ENCODE data around the gene CDK5. TPM values are rescaled to one million over a fixed set of nuclear protein-coding genes. Genes with fewer than 3 reads are reported as not detected.

CDK5 gene
- total and polyA plus RNA-seq, 9 of the 15 experiments (the other 6 are each of a cell fraction or from before 2014, with no cell fraction given), result 3.2 to 38.0 (median 27.5) TPM

DNA sequence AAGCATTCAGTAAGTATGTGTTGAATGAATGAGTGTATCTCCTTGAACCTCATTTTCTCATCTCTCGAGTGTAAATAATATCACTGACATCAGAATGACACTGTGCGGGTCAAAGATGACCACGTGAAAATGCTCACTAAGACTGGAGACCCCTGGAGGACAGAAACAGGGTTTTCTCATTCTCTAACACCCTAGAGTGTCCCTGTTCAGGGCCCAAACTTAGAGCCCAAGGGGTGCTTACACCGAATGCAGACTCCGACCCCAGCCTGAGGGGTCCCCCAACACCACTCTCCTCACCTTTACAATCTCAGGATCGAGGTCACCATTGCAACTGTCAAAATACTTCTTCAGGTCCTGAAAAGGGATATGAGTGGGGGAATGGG lies 1.4 kb downstream of the CDK5 start:
- in situ Hi-C loops (cut with MboI) (no loop called here), intact Hi-C loops (cut with micrococcal nuclease) (no loop called here)
- 29% methylated on average over 6 of the region's 6 CpGs for WGBS (ENCODE audit: insufficient coverage, low coverage, missing lambda C conversion rate)
- peak; percentile 87 for FAIRE-seq
- Histone ChIP-seq H3K27me3 (ENCODE audit: control insufficient read depth in 2 of 2, insufficient read depth in 2 of 2, low read length in 2 of 2) (no peaks in the 10 kb centered on the region), H3K9me3 (replicated peaks; ENCODE audit: control insufficient read depth, insufficient read depth, low read depth, low read length) (no peaks in the 10 kb centered on the region), H3K27ac (ENCODE audit: extremely low read depth, low read depth, low read length) (peak overlapping the region; percentile 27; the same call in 2 of the 3 replicates), H3K79me2 (ENCODE audit: control insufficient read depth, insufficient read depth, low read length) (peaks cover 25% of the 10 kb centered on the region), H3K36me3 (ENCODE audit: control insufficient read depth, insufficient read depth, low read length) (no peaks in the 10 kb centered on the region; the same call in 2 of the 3 replicates), H3K4me1 (replicated peaks in 1 of 2; ENCODE audit: control insufficient read depth in 2 of 2, insufficient read depth in 2 of 2, low read length in 2 of 2) (peaks cover 43 to 69% of the 10 kb centered on the region in 2 experiments), H4K20me1 (replicated peaks; ENCODE audit: control insufficient read depth, insufficient read depth, low read length) (peaks cover 10% of the 10 kb centered on the region), H3K4me3 (no peak overlapping the region), H3K9ac (ENCODE audit: insufficient read depth in 1 of 2, low read depth in 2 of 2, low read length in 2 of 2) (peak overlapping the region; percentile 33 to 91; a peak in 2 of 4 replicates), H3K9me1 (ENCODE audit: control insufficient read depth, insufficient read depth, low read length) (no peaks in the 10 kb centered on the region), H3K4me2 (ENCODE audit: insufficient read depth, low read length) (peak overlapping the region; percentile 90), H2AFZ (ENCODE audit: low read depth, low read length) (peak overlapping the region; percentile 74)
- CTCF ChIA-PET (ENCODE audit: low intra/inter-chr PET ratio), result interaction anchor here (0.6 to 2.9 kb wide), 2 partner anchors 27 to 90 kb away, joined by 3 to 14 read pairs; partner anchors contain the start of gene ABCB8
- peak; percentile 70 to 76 (median 73) for DNase-seq (ENCODE audit: extremely low read depth in 1 of 4, low spot score in 3 of 4)
- POLR2A ChIA-PET, result interaction anchor here (1.0 to 1.8 kb wide), 3 partner anchors 14 to 22 kb away, joined by 3 to 4 read pairs (median 4); no protein-coding TSS in a partner anchor
- ATAC-seq, result peak; percentile 11
- BruUV-seq (replicated peaks), result TSS peak; percentile 28
- TF ChIP-seq, protein P1, sequence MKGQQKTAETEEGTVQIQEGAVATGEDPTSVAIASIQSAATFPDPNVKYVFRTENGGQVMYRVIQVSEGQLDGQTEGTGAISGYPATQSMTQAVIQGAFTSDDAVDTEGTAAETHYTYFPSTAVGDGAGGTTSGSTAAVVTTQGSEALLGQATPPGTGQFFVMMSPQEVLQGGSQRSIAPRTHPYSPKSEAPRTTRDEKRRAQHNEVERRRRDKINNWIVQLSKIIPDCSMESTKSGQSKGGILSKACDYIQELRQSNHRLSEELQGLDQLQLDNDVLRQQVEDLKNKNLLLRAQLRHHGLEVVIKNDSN (CRISPR knock-in tag; IDR thresholded peaks at IDR 0.05), result peak; percentile 57
- TF ChIP-seq CBFA2T3 (IDR thresholded peaks at IDR 0.05), result no peak
- TF ChIP-seq, protein P2, sequence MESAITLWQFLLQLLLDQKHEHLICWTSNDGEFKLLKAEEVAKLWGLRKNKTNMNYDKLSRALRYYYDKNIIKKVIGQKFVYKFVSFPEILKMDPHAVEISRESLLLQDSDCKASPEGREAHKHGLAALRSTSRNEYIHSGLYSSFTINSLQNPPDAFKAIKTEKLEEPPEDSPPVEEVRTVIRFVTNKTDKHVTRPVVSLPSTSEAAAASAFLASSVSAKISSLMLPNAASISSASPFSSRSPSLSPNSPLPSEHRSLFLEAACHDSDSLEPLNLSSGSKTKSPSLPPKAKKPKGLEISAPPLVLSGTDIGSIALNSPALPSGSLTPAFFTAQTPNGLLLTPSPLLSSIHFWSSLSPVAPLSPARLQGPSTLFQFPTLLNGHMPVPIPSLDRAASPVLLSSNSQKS (CRISPR knock-in tag; IDR thresholded peaks at IDR 0.05), result no peak
- TF ChIP-seq SRF (CRISPR knock-in tag; IDR thresholded peaks at IDR 0.05), result no peak
- TF ChIP-seq ZNF224 (CRISPR knock-in tag; IDR thresholded peaks at IDR 0.05), result no peak
- TF ChIP-seq, protein P3, sequence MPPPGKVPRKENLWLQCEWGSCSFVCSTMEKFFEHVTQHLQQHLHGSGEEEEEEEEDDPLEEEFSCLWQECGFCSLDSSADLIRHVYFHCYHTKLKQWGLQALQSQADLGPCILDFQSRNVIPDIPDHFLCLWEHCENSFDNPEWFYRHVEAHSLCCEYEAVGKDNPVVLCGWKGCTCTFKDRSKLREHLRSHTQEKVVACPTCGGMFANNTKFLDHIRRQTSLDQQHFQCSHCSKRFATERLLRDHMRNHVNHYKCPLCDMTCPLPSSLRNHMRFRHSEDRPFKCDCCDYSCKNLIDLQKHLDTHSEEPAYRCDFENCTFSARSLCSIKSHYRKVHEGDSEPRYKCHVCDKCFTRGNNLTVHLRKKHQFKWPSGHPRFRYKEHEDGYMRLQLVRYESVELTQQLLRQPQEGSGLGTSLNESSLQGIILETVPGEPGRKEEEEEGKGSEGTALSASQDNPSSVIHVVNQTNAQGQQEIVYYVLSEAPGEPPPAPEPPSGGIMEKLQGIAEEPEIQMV (tag; conservative IDR thresholded peaks at IDR 0.05; ENCODE audit: low read depth), result no peak
- no peak for TF ChIP-seq PHTF2 (CRISPR knock-in tag; IDR thresholded peaks at IDR 0.05)
- TF ChIP-seq ZSCAN29 (IDR thresholded peaks at IDR 0.05), result no peak
- TF ChIP-seq TAL1 (IDR thresholded peaks at IDR 0.05), result no peak
- TF ChIP-seq, protein P4, sequence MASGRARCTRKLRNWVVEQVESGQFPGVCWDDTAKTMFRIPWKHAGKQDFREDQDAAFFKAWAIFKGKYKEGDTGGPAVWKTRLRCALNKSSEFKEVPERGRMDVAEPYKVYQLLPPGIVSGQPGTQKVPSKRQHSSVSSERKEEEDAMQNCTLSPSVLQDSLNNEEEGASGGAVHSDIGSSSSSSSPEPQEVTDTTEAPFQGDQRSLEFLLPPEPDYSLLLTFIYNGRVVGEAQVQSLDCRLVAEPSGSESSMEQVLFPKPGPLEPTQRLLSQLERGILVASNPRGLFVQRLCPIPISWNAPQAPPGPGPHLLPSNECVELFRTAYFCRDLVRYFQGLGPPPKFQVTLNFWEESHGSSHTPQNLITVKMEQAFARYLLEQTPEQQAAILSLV (tag; IDR thresholded peaks at IDR 0.05), result no peak
- TF ChIP-seq, protein P5, sequence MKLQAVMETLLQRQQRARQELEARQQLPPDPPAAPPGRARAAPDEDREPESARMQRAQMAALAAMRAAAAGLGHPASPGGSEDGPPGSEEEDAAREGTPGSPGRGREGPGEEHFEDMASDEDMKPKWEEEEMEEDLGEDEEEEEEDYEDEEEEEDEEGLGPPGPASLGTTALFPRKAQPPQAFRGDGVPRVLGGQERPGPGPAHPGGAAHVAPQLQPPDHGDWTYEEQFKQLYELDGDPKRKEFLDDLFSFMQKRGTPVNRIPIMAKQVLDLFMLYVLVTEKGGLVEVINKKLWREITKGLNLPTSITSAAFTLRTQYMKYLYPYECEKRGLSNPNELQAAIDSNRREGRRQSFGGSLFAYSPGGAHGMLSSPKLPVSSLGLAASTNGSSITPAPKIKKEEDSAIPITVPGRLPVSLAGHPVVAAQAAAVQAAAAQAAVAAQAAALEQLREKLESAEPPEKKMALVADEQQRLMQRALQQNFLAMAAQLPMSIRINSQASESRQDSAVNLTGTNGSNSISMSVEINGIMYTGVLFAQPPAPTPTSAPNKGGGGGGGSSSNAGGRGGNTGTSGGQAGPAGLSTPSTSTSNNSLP (IDR thresholded peaks at IDR 0.05; ENCODE audit: borderline replicate concordance, low read depth, low read length), result no peak
- TF ChIP-seq HCFC1 (IDR thresholded peaks at IDR 0.05; ENCODE audit: low read depth, low read length), result peak; percentile 60
- no peak for TF ChIP-seq ZNF134 (CRISPR knock-in tag; conservative IDR thresholded peaks at IDR 0.05)
- TF ChIP-seq POLR2H (tag; IDR thresholded peaks at IDR 0.05; ENCODE audit: low read depth), result no peak
- TF ChIP-seq L3MBTL2 (IDR thresholded peaks at IDR 0.05), result peak; percentile 93
- TF ChIP-seq, protein P6, sequence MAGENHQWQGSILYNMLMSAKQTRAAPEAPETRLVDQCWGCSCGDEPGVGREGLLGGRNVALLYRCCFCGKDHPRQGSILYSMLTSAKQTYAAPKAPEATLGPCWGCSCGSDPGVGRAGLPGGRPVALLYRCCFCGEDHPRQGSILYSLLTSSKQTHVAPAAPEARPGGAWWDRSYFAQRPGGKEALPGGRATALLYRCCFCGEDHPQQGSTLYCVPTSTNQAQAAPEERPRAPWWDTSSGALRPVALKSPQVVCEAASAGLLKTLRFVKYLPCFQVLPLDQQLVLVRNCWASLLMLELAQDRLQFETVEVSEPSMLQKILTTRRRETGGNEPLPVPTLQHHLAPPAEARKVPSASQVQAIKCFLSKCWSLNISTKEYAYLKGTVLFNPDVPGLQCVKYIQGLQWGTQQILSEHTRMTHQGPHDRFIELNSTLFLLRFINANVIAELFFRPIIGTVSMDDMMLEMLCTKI (IDR thresholded peaks at IDR 0.05; ENCODE audit: partially characterized antibody), result no peak

All from K562 (cell line).